OCI-LY3 (cell line): ENCODE measurements around the gene FRMPD2.

Source experiments
- H2AFZ ChIP-seq: fragments of 200-600, 300-600 bp; shearing (Covaris generic); 2 replicates; pipeline ENCODE4 v1.6.0; 2014; ENCODE audit warnings: antibody characterized with exemption, low read depth, low read length
- H3K27ac ChIP-seq: fragments of 200-600, 300-600 bp; sonication (generic); 2 replicates; pipeline ENCODE4 v1.5.1; 2014; ENCODE audit warnings: mild to moderate bottlenecking, low read length, moderate library complexity, mixed read lengths
- H3K27me3 ChIP-seq: fragments of 200-600, 300-600 bp; sonication (generic); 2 replicates; pipeline ENCODE4 v1.6.1; 2014; ENCODE audit warnings: low read depth, low read length, mixed read lengths
- H3K36me3 ChIP-seq: fragments of 200-600, 300-600 bp; sonication (generic); replicated peaks from 2 replicates; pipeline ENCODE3; 2014; ENCODE audit warnings: low read depth, low read length, mixed read lengths
- H3K4me1 ChIP-seq: fragments of 300-600, 200-600 bp; sonication (generic); 2 replicates; pipeline ENCODE4 v1.6.1; 2014; ENCODE audit warnings: low read length, mixed read lengths
- H3K4me2 ChIP-seq: fragments of 200-600, 300-600 bp; sonication (generic); 2 replicates; pipeline ENCODE4 v1.6.1; 2014; ENCODE audit warnings: low read length, mixed read lengths
- H3K4me3 ChIP-seq: fragments of 300-600, 200-600 bp; sonication (generic); 2 replicates; pipeline ENCODE4 v1.5.1; 2014; ENCODE audit warnings: antibody characterized with exemption, mild to moderate bottlenecking, low read length, moderate library complexity
- H3K79me2 ChIP-seq: fragments of 300-600, 200-600 bp; shearing (Covaris generic); 2 replicates; pipeline ENCODE4 v1.6.1; 2014; ENCODE audit warnings: mild to moderate bottlenecking, low read length, mixed read lengths
- H3K9ac ChIP-seq: fragments of 300-600, 200-600 bp; shearing (Covaris generic); 2 replicates; pipeline ENCODE4 v1.6.0; 2014; ENCODE audit warnings: mild to moderate bottlenecking, low read length, moderate library complexity
- H3K9me3 ChIP-seq: fragments of 200-600, 300-600 bp; shearing (Covaris generic); 2 replicates; pipeline ENCODE4 v1.6.1; 2014; ENCODE audit warnings: low read length, mixed read lengths; ENCODE audit not compliant: insufficient read depth
- H4K20me1 ChIP-seq: fragments of 200-600, 300-600 bp; sonication (generic); 2 replicates; pipeline ENCODE4 v1.6.1; 2016; ENCODE audit warnings: low read length, mixed read lengths; ENCODE audit not compliant: insufficient read depth
- EZH2phosphoT487 ChIP-seq: fragments of 200-600 bp; shearing (Covaris generic); IDR thresholded peaks from 2 replicates; pipeline ENCODE4 v1.6.1; 2018; ENCODE audit warnings: antibody characterized with exemption, mixed run types, low read depth
- TF ChIP-seq, protein P1 (sequence below): fragments of 200-600, 300-600 bp; sonication (generic); IDR thresholded peaks from 2 replicates; pipeline ENCODE4 v1.5.1; 2014; ENCODE audit warnings: antibody characterized with exemption, low read length, low read depth

FRMPD2 gene

DNA sequence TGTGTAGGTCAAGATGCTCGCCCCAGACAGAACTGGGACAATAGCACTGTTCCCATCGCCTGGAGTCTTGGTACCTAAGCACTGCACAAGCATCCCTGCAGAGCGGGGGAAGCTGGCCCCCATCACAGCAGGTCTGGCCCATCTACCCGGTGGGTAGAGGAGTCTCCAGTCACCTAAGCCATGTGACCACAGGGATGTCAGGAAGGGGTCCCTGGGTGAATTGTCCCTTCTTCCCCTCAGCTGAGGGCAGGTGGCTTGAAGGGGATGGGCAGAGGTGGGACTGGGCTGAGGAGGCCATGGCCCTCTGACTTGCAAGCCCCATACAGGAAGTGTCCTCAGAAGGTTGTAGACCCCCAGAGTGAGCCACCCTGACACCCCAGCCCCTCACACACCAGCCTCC, 39.7 kb downstream of the FRMPD2 start:
- Histone ChIP-seq H3K9me3 (no peaks in the 10 kb centered on the region), H4K20me1 (no peaks in the 10 kb centered on the region), H3K36me3 (no peaks in the 10 kb centered on the region), H2AFZ (no peak overlapping the region), H3K4me1 (peaks cover 7% of the 10 kb centered on the region; the same call in 1 of the 2 replicates), H3K4me3 (no peak overlapping the region), H3K27ac (no peak overlapping the region), H3K79me2 (no peaks in the 10 kb centered on the region), H3K27me3 (no peaks in the 10 kb centered on the region), H3K9ac (no peak overlapping the region), H3K4me2 (no peak overlapping the region)
- TF ChIP-seq, protein P1, sequence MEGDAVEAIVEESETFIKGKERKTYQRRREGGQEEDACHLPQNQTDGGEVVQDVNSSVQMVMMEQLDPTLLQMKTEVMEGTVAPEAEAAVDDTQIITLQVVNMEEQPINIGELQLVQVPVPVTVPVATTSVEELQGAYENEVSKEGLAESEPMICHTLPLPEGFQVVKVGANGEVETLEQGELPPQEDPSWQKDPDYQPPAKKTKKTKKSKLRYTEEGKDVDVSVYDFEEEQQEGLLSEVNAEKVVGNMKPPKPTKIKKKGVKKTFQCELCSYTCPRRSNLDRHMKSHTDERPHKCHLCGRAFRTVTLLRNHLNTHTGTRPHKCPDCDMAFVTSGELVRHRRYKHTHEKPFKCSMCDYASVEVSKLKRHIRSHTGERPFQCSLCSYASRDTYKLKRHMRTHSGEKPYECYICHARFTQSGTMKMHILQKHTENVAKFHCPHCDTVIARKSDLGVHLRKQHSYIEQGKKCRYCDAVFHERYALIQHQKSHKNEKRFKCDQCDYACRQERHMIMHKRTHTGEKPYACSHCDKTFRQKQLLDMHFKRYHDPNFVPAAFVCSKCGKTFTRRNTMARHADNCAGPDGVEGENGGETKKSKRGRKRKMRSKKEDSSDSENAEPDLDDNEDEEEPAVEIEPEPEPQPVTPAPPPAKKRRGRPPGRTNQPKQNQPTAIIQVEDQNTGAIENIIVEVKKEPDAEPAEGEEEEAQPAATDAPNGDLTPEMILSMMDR, result no peak
- no peak for TF ChIP-seq EZH2phosphoT487

DNA sequence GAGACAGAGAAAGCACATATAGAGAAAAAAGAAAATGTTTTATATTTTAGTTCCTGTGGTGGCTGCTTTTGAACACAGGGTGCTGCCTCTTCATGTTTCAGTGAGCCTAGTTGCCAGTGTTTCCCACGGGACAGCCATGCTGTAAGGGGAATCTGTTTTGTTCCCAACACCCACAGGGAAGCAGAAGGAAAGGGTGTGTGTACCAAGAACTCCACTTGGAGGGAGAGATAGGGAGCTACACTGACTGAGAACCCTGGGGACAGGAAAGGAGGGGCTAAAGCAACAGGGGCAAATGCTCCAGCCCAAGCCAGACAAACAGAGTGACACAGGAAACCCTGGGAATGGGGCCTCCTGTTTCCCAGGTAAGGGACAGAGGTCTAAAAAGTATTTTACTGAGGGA, 40.2 kb downstream of the FRMPD2 start:
- TF ChIP-seq, protein P1, result no peak
- no peak for TF ChIP-seq EZH2phosphoT487
- Histone ChIP-seq H3K9ac (no peak overlapping the region), H3K4me1 (peaks cover 7% of the 10 kb centered on the region; the same call in 1 of the 2 replicates), H3K27ac (no peak overlapping the region), H3K27me3 (no peaks in the 10 kb centered on the region), H2AFZ (no peak overlapping the region), H3K79me2 (no peaks in the 10 kb centered on the region), H3K4me2 (no peak overlapping the region), H3K4me3 (no peak overlapping the region), H3K9me3 (no peaks in the 10 kb centered on the region), H3K36me3 (no peaks in the 10 kb centered on the region), H4K20me1 (no peaks in the 10 kb centered on the region)

DNA sequence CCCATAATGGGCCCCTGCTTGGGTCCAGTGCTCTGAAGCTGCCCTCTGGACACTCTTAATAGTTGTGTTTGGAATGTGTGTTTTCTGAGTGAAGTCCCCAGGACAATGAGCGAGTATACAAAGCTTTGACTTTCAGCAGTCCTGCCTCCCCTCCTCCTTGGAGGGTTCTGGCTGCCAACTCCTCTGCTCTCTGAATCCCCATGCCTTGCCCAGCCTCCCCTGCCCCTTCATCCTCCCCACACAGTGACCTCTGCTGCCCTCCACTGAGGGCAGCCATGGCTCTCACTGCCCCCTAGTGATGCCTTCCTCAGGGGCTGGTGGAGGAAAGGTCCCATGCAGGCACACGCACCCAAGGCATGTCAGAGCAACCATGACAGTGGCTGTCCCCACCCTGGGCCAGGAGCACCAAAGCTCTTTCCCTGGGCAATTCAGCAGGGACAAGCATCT, 40.9 kb downstream of the FRMPD2 start:
- no peaks in the 10 kb centered on the region for H3K27me3 ChIP-seq
- H3K36me3 ChIP-seq, result no peaks in the 10 kb centered on the region
- no peak overlapping the region for H3K4me2 ChIP-seq
- H3K27ac ChIP-seq, result no peak overlapping the region
- H3K79me2 ChIP-seq, result no peaks in the 10 kb centered on the region
- peaks cover 7% of the 10 kb centered on the region; the same call in 1 of the 2 replicates for H3K4me1 ChIP-seq
- H3K9me3 ChIP-seq, result no peaks in the 10 kb centered on the region
- H3K9ac ChIP-seq, result no peak overlapping the region
- H3K4me3 ChIP-seq, result no peak overlapping the region
- no peaks in the 10 kb centered on the region for H4K20me1 ChIP-seq
- no peak overlapping the region for H2AFZ ChIP-seq
- no peak for TF ChIP-seq EZH2phosphoT487
- TF ChIP-seq, protein P1, result no peak

DNA sequence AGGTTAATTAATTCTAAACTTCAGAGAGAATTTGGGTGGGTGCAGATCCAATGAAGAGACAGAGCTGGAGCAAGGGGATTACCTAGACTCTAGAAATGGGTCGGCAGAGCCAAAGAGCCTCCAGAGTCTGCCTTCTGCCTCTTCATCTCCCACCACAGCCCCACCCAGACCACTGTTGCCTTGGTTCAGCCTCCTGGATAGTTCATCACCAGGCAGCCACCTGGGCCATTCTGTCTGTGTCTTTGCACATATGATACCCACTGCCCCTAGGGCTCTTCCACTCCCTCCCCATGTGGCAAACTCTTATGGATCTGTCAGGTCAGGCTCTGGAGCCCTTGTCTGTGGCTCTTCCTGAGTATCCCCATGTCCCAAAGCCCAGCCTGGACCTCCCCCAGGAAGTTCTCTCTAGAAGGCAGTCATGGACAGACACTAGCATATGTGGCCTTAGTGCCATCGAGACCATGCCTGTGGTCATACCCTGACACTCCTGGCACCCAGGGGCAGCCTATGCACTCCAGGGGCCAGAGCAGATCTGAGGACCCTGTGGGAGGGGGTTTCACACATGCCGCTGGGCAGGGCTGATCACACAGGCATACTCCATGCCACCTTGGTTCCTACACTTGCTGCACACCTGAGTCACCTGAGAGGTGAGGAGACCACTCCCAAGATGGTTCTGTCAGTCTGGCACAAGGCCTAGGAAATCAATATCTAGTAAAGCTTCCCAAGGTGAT, 41.6 kb downstream of the FRMPD2 start:
- Histone ChIP-seq H3K36me3 (no peaks in the 10 kb centered on the region), H3K27ac (no peak overlapping the region), H3K4me2 (no peak overlapping the region), H2AFZ (no peak overlapping the region), H3K79me2 (no peaks in the 10 kb centered on the region), H3K4me1 (peaks cover 7% of the 10 kb centered on the region; the same call in 1 of the 2 replicates), H3K9ac (no peak overlapping the region), H4K20me1 (no peaks in the 10 kb centered on the region), H3K27me3 (no peaks in the 10 kb centered on the region), H3K9me3 (no peaks in the 10 kb centered on the region), H3K4me3 (no peak overlapping the region)
- TF ChIP-seq, protein P1, result no peak
- no peak for TF ChIP-seq EZH2phosphoT487
